Chondrocyte (in vitro differentiated cells): ENCODE results near the gene ADAM15. TPM values are rescaled to one million over a fixed set of nuclear protein-coding genes. Genes with fewer than 3 reads are reported as not detected.

Source experiments
- DNase-seq: peaks from one replicate; pipeline ENCODE4 v3.0.0; 2021; ENCODE audit warnings: mixed read lengths, low spot score
- H3K27ac Mint-ChIP-seq: one replicate; pipeline ENCODE4 v1.8.0; 2021; ENCODE audit warnings: mild to moderate bottlenecking, moderate library complexity, mixed read lengths; ENCODE audit not compliant: unreplicated experiment
- H3K27me3 Mint-ChIP-seq: 2 replicates; pipeline ENCODE4 v1.8.0; 2021; ENCODE audit warnings: low read depth, mixed read lengths
- H3K36me3 Mint-ChIP-seq: 2 replicates; pipeline ENCODE4 v1.8.0; 2021; ENCODE audit warnings: low read depth, mixed read lengths
- H3K4me1 Mint-ChIP-seq: 2 replicates; pipeline ENCODE4 v1.8.0; 2021; ENCODE audit warnings: low read depth, mild to moderate bottlenecking, mixed read lengths
- H3K4me3 Mint-ChIP-seq: one replicate; pipeline ENCODE4 v1.8.0; 2021; ENCODE audit warnings: mild to moderate bottlenecking, moderate library complexity, mixed read lengths; ENCODE audit not compliant: unreplicated experiment
- H3K9me3 Mint-ChIP-seq: 2 replicates; pipeline ENCODE4 v1.8.0; 2021; ENCODE audit warnings: low read depth, mixed read lengths
- CTCF ChIP-seq: fragments of 200-600 bp; sonication (generic); IDR thresholded peaks from 2 replicates; pipeline ENCODE4 v1.5.0; 2021; ENCODE audit warnings: antibody characterized with exemption, mild to moderate bottlenecking, moderate library complexity
- long read RNA-seq: library from polyadenylated mRNA; stranded (forward); transcript quantifications from one replicate; pipeline ENCODE4 v2.0.0, GENCODE V29; 2021
- total RNA-seq: library from RNA; stranded (reverse); gene quantifications from 3 replicates; pipeline ENCODE4 v1.2.1, GENCODE V29; 2021

Gene ADAM15
- total RNA-seq: 73.7 to 91.1 TPM (median 75.2 TPM) in 3 replicates
- long read RNA-seq, transcript ADAM15-205 (20 exons, 2,732 nt): major isoform, 7 of 9 reads
- long read RNA-seq, partial matches to known transcripts: 1 of 9 reads
- long read RNA-seq, other reads (novel, unspliced or antisense): 1 of 9 reads

GRCh38 chr1:155050560-155051341, at the start of gene ADAM15:
TSS of gene ADAM15 (plus strand) at chr1:155051316. CDS start at chr1:155051387, 71 bp downstream.
- no peaks in the 10 kb centered on the region for H3K9me3 Mint-ChIP-seq

GRCh38 chr1:155001425-155001674, 49.8 kb upstream of the ADAM15 start:
- no peaks in the 10 kb centered on the region for H3K9me3 Mint-ChIP-seq
- peak overlapping the region; percentile 92 for H3K4me3 Mint-ChIP-seq
- peaks cover 32% of the 10 kb centered on the region for H3K4me1 Mint-ChIP-seq
- DNase-seq: no peak
- H3K27me3 Mint-ChIP-seq: no peaks in the 10 kb centered on the region
- peak overlapping the region; percentile 93 for H3K27ac Mint-ChIP-seq
- H3K36me3 Mint-ChIP-seq: no peaks in the 10 kb centered on the region
- TF ChIP-seq CTCF: no peak

More at GRCh38 chr1:155050560-155051341, at the start of gene ADAM15:
- Mint-ChIP-seq H3K27ac (peak within 1 kb of the TSS; percentile 90), H3K4me3 (peak within 1 kb of the TSS; percentile 79), H3K4me1 (peaks cover 27% of the 10 kb centered on the region), H3K27me3 (no peaks in the 10 kb centered on the region), H3K36me3 (peaks cover 2% of the 10 kb centered on the region)
- TF ChIP-seq CTCF: peak; percentile 100
- no peak for DNase-seq

- H3K27me3 Mint-ChIP-seq: no peaks in the 10 kb centered on the region
- peaks cover 37% of the 10 kb centered on the region for H3K4me1 Mint-ChIP-seq
- peak; percentile 100 for DNase-seq
- no peaks in the 10 kb centered on the region for H3K36me3 Mint-ChIP-seq
- H3K4me3 Mint-ChIP-seq: peak overlapping the region; percentile 92
- peak overlapping the region; percentile 97 for H3K27ac Mint-ChIP-seq
- peak; percentile 77 for TF ChIP-seq CTCF
- H3K9me3 Mint-ChIP-seq: no peaks in the 10 kb centered on the region
Observed at GRCh38 chr1:155001675-155002463, 49.2 kb upstream of the ADAM15 start.

- TF ChIP-seq CTCF: peak; percentile 14
- Mint-ChIP-seq H3K27me3 (no peaks in the 10 kb centered on the region), H3K9me3 (no peaks in the 10 kb centered on the region), H3K4me3 (peak within 1 kb of the TSS; percentile 92), H3K36me3 (no peaks in the 10 kb centered on the region), H3K4me1 (peaks cover 38% of the 10 kb centered on the region), H3K27ac (peak within 1 kb of the TSS; percentile 97)
- peak; percentile 75 for DNase-seq
Observed at GRCh38 chr1:155002464-155003226, 48.5 kb upstream of the ADAM15 start, which contains the start of gene ZBTB7B. TSS of gene ZBTB7B (plus strand) at chr1:155002802. CDS start at chr1:155014661, 11,859 bp downstream.
